ENCODE measurements around the gene TIGD3. TPM values are rescaled to one million over a fixed set of nuclear protein-coding genes. Genes with fewer than 3 reads are reported as not detected.

The TIGD3 gene
- total and polyA plus RNA-seq, 4 donors = 0.08 to 0.33 (median 0.17) TPM; not detected in 1

DNA sequence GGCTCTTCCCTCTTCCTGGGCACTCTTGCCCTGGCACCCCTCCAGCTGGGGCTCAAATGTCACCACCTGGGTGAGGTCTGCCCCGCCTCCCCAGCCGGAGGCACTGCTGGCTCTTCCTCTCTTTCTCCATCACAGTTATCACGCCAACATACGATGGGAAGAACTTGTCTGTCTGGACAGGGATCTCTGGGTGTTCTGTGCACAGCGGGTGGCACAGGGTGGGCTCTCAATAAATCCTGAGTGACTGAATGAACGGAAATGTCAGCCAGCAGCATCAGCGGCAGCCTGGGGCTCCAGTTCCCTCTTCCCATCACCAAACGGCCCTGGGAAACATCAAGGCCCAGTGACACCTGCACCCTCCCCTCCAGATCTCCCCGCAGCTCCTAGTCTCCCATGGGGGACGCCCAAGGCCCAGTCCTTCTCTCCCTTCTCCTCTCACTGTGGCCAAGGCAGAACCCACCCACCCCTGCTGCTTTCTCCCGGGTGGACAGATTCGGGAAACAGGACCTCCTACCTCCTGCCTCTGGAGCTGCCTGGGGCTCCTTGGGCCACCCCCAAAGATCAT is 28.3 kb downstream of the TIGD3 start:
- DNase-seq (ENCODE audit: low spot score) = no peak
- peak overlapping the region in 2 of 3 donors; percentile 19 to 36 for H3K4me3 ChIP-seq (ENCODE audit: low read depth in 1 of 3, low read length in 3 of 3)
- H3K27me3 ChIP-seq (ENCODE audit: control insufficient read depth in 4 of 4, insufficient read depth in 4 of 4, low read length in 3 of 4) = no peaks in the 10 kb centered on the region
- peaks cover 7 to 37% (median 21%) of the 10 kb centered on the region in 4 donors for H3K4me1 ChIP-seq (ENCODE audit: control insufficient read depth in 4 of 4, insufficient read depth in 4 of 4, low read length in 3 of 4)
- no peaks in the 10 kb centered on the region for H3K9me3 ChIP-seq (ENCODE audit: control insufficient read depth in 4 of 4, low read length in 3 of 4)
- no peaks in the 10 kb centered on the region for H3K36me3 ChIP-seq (ENCODE audit: control insufficient read depth in 4 of 4, insufficient read depth in 3 of 4, low read depth in 1 of 4, low read length in 3 of 4)
- peak overlapping the region; percentile 98 to 100 for H3K27ac ChIP-seq (ENCODE audit: low read depth in 1 of 2, low read length in 2 of 2)
- 35% methylated on average over 12 of the region's 12 CpGs for WGBS
- TF ChIP-seq, protein P1, sequence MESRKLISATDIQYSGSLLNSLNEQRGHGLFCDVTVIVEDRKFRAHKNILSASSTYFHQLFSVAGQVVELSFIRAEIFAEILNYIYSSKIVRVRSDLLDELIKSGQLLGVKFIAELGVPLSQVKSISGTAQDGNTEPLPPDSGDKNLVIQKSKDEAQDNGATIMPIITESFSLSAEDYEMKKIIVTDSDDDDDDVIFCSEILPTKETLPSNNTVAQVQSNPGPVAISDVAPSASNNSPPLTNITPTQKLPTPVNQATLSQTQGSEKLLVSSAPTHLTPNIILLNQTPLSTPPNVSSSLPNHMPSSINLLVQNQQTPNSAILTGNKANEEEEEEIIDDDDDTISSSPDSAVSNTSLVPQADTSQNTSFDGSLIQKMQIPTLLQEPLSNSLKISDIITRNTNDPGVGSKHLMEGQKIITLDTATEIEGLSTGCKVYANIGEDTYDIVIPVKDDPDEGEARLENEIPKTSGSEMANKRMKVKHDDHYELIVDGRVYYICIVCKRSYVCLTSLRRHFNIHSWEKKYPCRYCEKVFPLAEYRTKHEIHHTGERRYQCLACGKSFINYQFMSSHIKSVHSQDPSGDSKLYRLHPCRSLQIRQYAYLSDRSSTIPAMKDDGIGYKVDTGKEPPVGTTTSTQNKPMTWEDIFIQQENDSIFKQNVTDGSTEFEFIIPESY (IDR thresholded peaks at IDR 0.05) = no peak
- no peak for TF ChIP-seq FOXA1 (IDR thresholded peaks at IDR 0.05)
- TF ChIP-seq RXRA (IDR thresholded peaks at IDR 0.05) = no peak
- TF ChIP-seq EGR1 (IDR thresholded peaks at IDR 0.05; ENCODE audit: low read depth in 2 of 2) = no peak
- TF ChIP-seq, protein P2, sequence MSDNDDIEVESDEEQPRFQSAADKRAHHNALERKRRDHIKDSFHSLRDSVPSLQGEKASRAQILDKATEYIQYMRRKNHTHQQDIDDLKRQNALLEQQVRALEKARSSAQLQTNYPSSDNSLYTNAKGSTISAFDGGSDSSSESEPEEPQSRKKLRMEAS (IDR thresholded peaks at IDR 0.05) = no peak
- H3K9ac ChIP-seq (ENCODE audit: low read depth in 1 of 2, low read length in 2 of 2) = peak overlapping the region; percentile 48 to 89

DNA sequence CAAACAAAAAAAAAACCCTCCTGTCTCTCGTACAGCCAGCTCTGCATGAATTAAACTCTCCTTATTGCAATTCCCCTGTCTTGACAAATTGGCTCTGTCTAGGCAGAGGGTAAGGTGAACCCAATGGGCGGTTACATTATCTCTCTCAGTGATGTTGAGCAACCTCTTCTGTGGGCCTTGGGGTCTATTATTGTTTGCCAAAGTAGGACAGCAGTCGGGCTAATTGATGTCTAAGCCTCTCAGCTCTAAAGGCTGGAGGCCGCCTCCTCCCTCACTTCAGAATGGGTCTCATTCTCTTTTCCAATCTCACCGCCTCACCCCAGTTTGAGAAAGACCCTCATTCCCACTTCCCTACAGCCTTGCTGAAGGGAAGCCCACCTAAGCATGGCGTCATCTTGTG is 29.2 kb downstream of the TIGD3 start:
- H3K4me3 ChIP-seq (ENCODE audit: low read depth in 1 of 3, low read length in 3 of 3) = no peak overlapping the region
- no peaks in the 10 kb centered on the region for H3K9me3 ChIP-seq (ENCODE audit: control insufficient read depth in 4 of 4, low read length in 3 of 4)
- no peak overlapping the region for H3K9ac ChIP-seq (ENCODE audit: low read depth in 1 of 2, low read length in 2 of 2)
- H3K36me3 ChIP-seq (ENCODE audit: control insufficient read depth in 4 of 4, insufficient read depth in 3 of 4, low read depth in 1 of 4, low read length in 3 of 4) = no peaks in the 10 kb centered on the region
- WGBS = 92% methylated on average over 6 of the region's 6 CpGs
- DNase-seq (ENCODE audit: low spot score) = no peak
- no peaks in the 10 kb centered on the region for H3K27me3 ChIP-seq (ENCODE audit: control insufficient read depth in 4 of 4, insufficient read depth in 4 of 4, low read length in 3 of 4)
- H3K27ac ChIP-seq (ENCODE audit: low read depth in 1 of 2, low read length in 2 of 2) = peak overlapping the region; percentile 58 to 68
- peaks cover 7 to 34% (median 21%) of the 10 kb centered on the region in 4 donors for H3K4me1 ChIP-seq (ENCODE audit: control insufficient read depth in 4 of 4, insufficient read depth in 4 of 4, low read length in 3 of 4)
- TF ChIP-seq, protein P3, sequence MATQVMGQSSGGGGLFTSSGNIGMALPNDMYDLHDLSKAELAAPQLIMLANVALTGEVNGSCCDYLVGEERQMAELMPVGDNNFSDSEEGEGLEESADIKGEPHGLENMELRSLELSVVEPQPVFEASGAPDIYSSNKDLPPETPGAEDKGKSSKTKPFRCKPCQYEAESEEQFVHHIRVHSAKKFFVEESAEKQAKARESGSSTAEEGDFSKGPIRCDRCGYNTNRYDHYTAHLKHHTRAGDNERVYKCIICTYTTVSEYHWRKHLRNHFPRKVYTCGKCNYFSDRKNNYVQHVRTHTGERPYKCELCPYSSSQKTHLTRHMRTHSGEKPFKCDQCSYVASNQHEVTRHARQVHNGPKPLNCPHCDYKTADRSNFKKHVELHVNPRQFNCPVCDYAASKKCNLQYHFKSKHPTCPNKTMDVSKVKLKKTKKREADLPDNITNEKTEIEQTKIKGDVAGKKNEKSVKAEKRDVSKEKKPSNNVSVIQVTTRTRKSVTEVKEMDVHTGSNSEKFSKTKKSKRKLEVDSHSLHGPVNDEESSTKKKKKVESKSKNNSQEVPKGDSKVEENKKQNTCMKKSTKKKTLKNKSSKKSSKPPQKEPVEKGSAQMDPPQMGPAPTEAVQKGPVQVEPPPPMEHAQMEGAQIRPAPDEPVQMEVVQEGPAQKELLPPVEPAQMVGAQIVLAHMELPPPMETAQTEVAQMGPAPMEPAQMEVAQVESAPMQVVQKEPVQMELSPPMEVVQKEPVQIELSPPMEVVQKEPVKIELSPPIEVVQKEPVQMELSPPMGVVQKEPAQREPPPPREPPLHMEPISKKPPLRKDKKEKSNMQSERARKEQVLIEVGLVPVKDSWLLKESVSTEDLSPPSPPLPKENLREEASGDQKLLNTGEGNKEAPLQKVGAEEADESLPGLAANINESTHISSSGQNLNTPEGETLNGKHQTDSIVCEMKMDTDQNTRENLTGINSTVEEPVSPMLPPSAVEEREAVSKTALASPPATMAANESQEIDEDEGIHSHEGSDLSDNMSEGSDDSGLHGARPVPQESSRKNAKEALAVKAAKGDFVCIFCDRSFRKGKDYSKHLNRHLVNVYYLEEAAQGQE (IDR thresholded peaks at IDR 0.05) = no peak
- TF ChIP-seq HNF4A (conservative IDR thresholded peaks at IDR 0.05) (no peak), RXRA (IDR thresholded peaks at IDR 0.05) (no peak), FOXA2 (IDR thresholded peaks at IDR 0.05) (no peak), TAF1 (conservative IDR thresholded peaks at IDR 0.05) (no peak), JUND (IDR thresholded peaks at IDR 0.05) (no peak), GABPA (IDR thresholded peaks at IDR 0.05 in 1 of 2, conservative IDR thresholded peaks at IDR 0.05 in 1 of 2) (no peak), NR2F2 (IDR thresholded peaks at IDR 0.05) (no peak), FOXA1 (IDR thresholded peaks at IDR 0.05) (no peak), EGR1 (IDR thresholded peaks at IDR 0.05; ENCODE audit: low read depth in 2 of 2) (no peak), YY1 (IDR thresholded peaks at IDR 0.05) (no peak)
- TF ChIP-seq, protein P2 (IDR thresholded peaks at IDR 0.05) = no peak
- TF ChIP-seq, protein P4, sequence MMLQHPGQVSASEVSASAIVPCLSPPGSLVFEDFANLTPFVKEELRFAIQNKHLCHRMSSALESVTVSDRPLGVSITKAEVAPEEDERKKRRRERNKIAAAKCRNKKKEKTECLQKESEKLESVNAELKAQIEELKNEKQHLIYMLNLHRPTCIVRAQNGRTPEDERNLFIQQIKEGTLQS (IDR thresholded peaks at IDR 0.05) = no peak
- TF ChIP-seq, protein P5, sequence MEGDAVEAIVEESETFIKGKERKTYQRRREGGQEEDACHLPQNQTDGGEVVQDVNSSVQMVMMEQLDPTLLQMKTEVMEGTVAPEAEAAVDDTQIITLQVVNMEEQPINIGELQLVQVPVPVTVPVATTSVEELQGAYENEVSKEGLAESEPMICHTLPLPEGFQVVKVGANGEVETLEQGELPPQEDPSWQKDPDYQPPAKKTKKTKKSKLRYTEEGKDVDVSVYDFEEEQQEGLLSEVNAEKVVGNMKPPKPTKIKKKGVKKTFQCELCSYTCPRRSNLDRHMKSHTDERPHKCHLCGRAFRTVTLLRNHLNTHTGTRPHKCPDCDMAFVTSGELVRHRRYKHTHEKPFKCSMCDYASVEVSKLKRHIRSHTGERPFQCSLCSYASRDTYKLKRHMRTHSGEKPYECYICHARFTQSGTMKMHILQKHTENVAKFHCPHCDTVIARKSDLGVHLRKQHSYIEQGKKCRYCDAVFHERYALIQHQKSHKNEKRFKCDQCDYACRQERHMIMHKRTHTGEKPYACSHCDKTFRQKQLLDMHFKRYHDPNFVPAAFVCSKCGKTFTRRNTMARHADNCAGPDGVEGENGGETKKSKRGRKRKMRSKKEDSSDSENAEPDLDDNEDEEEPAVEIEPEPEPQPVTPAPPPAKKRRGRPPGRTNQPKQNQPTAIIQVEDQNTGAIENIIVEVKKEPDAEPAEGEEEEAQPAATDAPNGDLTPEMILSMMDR (IDR thresholded peaks at IDR 0.05; ENCODE audit: low read depth, low read length, missing input control) = no peak

Measured in liver (tissue), 9 donors.